ENCODE measurements around the gene ZBTB9.

The ZBTB9 gene

GRCh38 chr6:33502486-33502885 is 48.1 kb downstream of the ZBTB9 start:
- no peak for DNase-seq (ENCODE audit: low read depth)
- no peak for TF ChIP-seq CTCF (conservative IDR thresholded peaks at IDR 0.05; ENCODE audit: control insufficient read depth, insufficient read depth, low read depth, low read length)

GRCh38 chr6:33504486-33504885 is 50.1 kb downstream of the ZBTB9 start:
- no peak for TF ChIP-seq CTCF (conservative IDR thresholded peaks at IDR 0.05; ENCODE audit: control insufficient read depth, insufficient read depth, low read depth, low read length)
- no peak for DNase-seq (ENCODE audit: low read depth)
- H3K4me3 ChIP-seq (ENCODE audit: control insufficient read depth, low read depth, low read length) = no peak overlapping the region

More at GRCh38 chr6:33502486-33502885, 48.1 kb downstream of the ZBTB9 start:
- H3K4me3 ChIP-seq (ENCODE audit: control insufficient read depth, low read depth, low read length) = no peak overlapping the region

GRCh38 chr6:33505548-33506370 is 51.4 kb downstream of the ZBTB9 start:
- TF ChIP-seq CTCF (conservative IDR thresholded peaks at IDR 0.05; ENCODE audit: control insufficient read depth, insufficient read depth, low read depth, low read length) = no peak
- no peak overlapping the region for H3K4me3 ChIP-seq (ENCODE audit: control insufficient read depth, low read depth, low read length)
- DNase-seq (ENCODE audit: low read depth) = no peak
